Small intestine (tissue), 7 donors: Measurements from ENCODE around the gene ANKRD13B. TPM values are rescaled to one million over a fixed set of nuclear protein-coding genes. Genes with fewer than 3 reads are reported as not detected.

Source experiments
- DNase-seq, 2 donors: peaks; one replicate each; pipeline versions ENCODE4 v3.0.0 to v3.0.0-alpha.2; 2013
- FAIRE-seq: peaks from 2 replicates; lab custom pipeline; 2012; peaks lifted over from hg19 to GRCh38; lab: Jason Lieb, UNC
- H3K27ac ChIP-seq, 3 donors: one replicate each; pipeline ENCODE4 v1.5.1; 2013; ENCODE audit warnings: low read length in 2 of 3, mild to moderate bottlenecking in 2 of 3, control low read depth in 1 of 3, inconsistent platforms in 1 of 3, low read depth in 1 of 3, moderate library complexity in 1 of 3
- H3K27me3 ChIP-seq, 3 donors: one replicate each; pipeline ENCODE4 v1.6.1; 2013; ENCODE audit warnings: low read length in 3 of 3, inconsistent platforms in 1 of 3; ENCODE audit not compliant: control insufficient read depth in 3 of 3, insufficient read depth in 3 of 3
- H3K36me3 ChIP-seq, 3 donors: one replicate each; pipeline ENCODE4 v1.6.1; 2013; ENCODE audit warnings: low read length in 3 of 3, inconsistent platforms in 1 of 3, low read depth in 1 of 3, mild to moderate bottlenecking in 1 of 3, moderate library complexity in 1 of 3; ENCODE audit not compliant: control insufficient read depth in 3 of 3, insufficient read depth in 2 of 3
- H3K4me1 ChIP-seq, 3 donors: one replicate each; pipeline ENCODE4 v1.6.1; 2013; ENCODE audit warnings: low read length in 2 of 3, inconsistent platforms in 1 of 3, low read depth in 1 of 3, mild to moderate bottlenecking in 1 of 3, moderate library complexity in 1 of 3; ENCODE audit not compliant: control insufficient read depth in 3 of 3, insufficient read depth in 2 of 3
- H3K4me3 ChIP-seq, 3 donors: one replicate each; pipeline ENCODE4 v1.5.1; 2013; ENCODE audit warnings: low read length in 3 of 3, control low read depth in 1 of 3, inconsistent platforms in 1 of 3, low read depth in 1 of 3, mild to moderate bottlenecking in 1 of 3, moderate library complexity in 1 of 3
- H3K9me3 ChIP-seq, 2 donors: one replicate each; pipeline ENCODE4 v1.6.1; 2013; ENCODE audit warnings: low read depth in 1 of 2, low read length in 1 of 2; ENCODE audit not compliant: control insufficient read depth in 2 of 2, insufficient read depth in 1 of 2
- WGBS, 3 donors: extraction: QIAGEN DNeasy Blood & Tissue Kit; methylation state at CpG; one replicate each; pipeline ENCODE4 v1.1.7; 2013; 5-methylcytosine and 5-hydroxymethylcytosine counted together
- polyA plus RNA-seq, 4 donors: library from polyadenylated mRNA; stranded (reverse) in 3 of 4; unstranded in 1 of 4; fragments of 200-250 nt in 3 of 4; fragments of 120-200 nt in 1 of 4; gene quantifications; one replicate each; pipeline versions ENCODE4 v1.2.1 to v1.2.3, GENCODE V29; 2013
- donor health status: healthy with polysubstance abuse.
- donor health status: control.
- donor health status: control.
- donor health status: Bipolar disorder and iron deficiency.
- donor health status: healthy.

The ANKRD13B gene
- polyA plus RNA-seq, 4 donors = 2.5 to 4.0 (median 3.0) TPM; not detected in 1

GRCh38 chr17:29608986-29609385, 16.1 kb downstream of the ANKRD13B start:
- WGBS, 3 donors = 86 to 89% (median 87%) methylated on average over 11 to 15 of the region's 15 CpGs
- DNase-seq = no peak
- Histone ChIP-seq H3K27me3 (peaks cover 0 to 22% (median 0%) of the 10 kb centered on the region in 3 donors), H3K9me3 (no peaks in the 10 kb centered on the region), H3K4me3 (no peak overlapping the region), H3K4me1 (peaks cover 2 to 10% (median 3%) of the 10 kb centered on the region in 3 donors), H3K27ac (no peak overlapping the region), H3K36me3 (peaks cover 0 to 8% (median 0%) of the 10 kb centered on the region in 3 donors)
- no peak for FAIRE-seq

GRCh38 chr17:29610395-29610794, 17.5 kb downstream of the ANKRD13B start:
- H3K4me3 ChIP-seq = no peak overlapping the region
- H3K4me1 ChIP-seq = peaks cover 2 to 19% (median 3%) of the 10 kb centered on the region in 3 donors
- no peak for FAIRE-seq
- no peak overlapping the region for H3K27ac ChIP-seq
- H3K27me3 ChIP-seq = peaks cover 0 to 36% (median 0%) of the 10 kb centered on the region in 3 donors
- H3K36me3 ChIP-seq = peaks cover 0 to 8% (median 0%) of the 10 kb centered on the region in 3 donors
- DNase-seq = no peak
- H3K9me3 ChIP-seq = no peaks in the 10 kb centered on the region
- 69 to 85% (median 77%) methylated on average over 3 of the region's 3 CpGs for WGBS, 3 donors

GRCh38 chr17:29611351-29612093, 18.6 kb downstream of the ANKRD13B start:
- DNase-seq (no peak), FAIRE-seq (no peak)
- H3K36me3 ChIP-seq = peaks cover 0 to 8% (median 0%) of the 10 kb centered on the region in 3 donors
- 93 to 97% (median 96%) methylated on average over 11 of the region's 11 CpGs for WGBS, 3 donors
- no peaks in the 10 kb centered on the region for H3K9me3 ChIP-seq
- peaks cover 0 to 47% (median 0%) of the 10 kb centered on the region in 3 donors for H3K27me3 ChIP-seq
- H3K27ac ChIP-seq = no peak overlapping the region
- no peak overlapping the region for H3K4me3 ChIP-seq
- peaks cover 5 to 30% (median 8%) of the 10 kb centered on the region in 3 donors for H3K4me1 ChIP-seq

GRCh38 chr17:29612094-29612403, 19.1 kb downstream of the ANKRD13B start:
- WGBS, 3 donors = 92 to 96% (median 93%) methylated on average over 12 of the region's 12 CpGs
- Histone ChIP-seq H3K4me1 (peaks cover 5 to 35% (median 8%) of the 10 kb centered on the region in 3 donors), H3K27me3 (peaks cover 0 to 52% (median 0%) of the 10 kb centered on the region in 3 donors), H3K27ac (no peak overlapping the region), H3K9me3 (no peaks in the 10 kb centered on the region), H3K36me3 (peaks cover 0 to 8% (median 0%) of the 10 kb centered on the region in 3 donors), H3K4me3 (no peak overlapping the region)
- FAIRE-seq (no peak), DNase-seq (no peak)

GRCh38 chr17:29612404-29613280, 19.7 kb downstream of the ANKRD13B start:
- H3K36me3 ChIP-seq = peaks cover 0 to 8% (median 0%) of the 10 kb centered on the region in 3 donors
- DNase-seq = peak in 1 of 2 donors; percentile 41
- no peak overlapping the region for H3K27ac ChIP-seq
- peaks cover 5 to 41% (median 8%) of the 10 kb centered on the region in 3 donors for H3K4me1 ChIP-seq
- no peak for FAIRE-seq
- H3K4me3 ChIP-seq = peak overlapping the region in 1 of 3 donors; percentile 24
- peaks cover 0 to 58% (median 0%) of the 10 kb centered on the region in 3 donors for H3K27me3 ChIP-seq
- no peaks in the 10 kb centered on the region for H3K9me3 ChIP-seq
- 41 to 57% (median 43%) methylated on average over 60 to 85 of the region's 85 CpGs for WGBS, 3 donors

GRCh38 chr17:29613352-29613837, 20.5 kb downstream of the ANKRD13B start:
- WGBS, 3 donors = 0 to 6% (median 1%) methylated on average over 13 to 50 of the region's 50 CpGs
- peaks cover 5 to 47% (median 8%) of the 10 kb centered on the region in 3 donors for H3K4me1 ChIP-seq
- H3K36me3 ChIP-seq = peaks cover 0 to 8% (median 0%) of the 10 kb centered on the region in 3 donors
- DNase-seq (peak; percentile 87 to 96), FAIRE-seq (no peak)
- H3K27ac ChIP-seq = no peak overlapping the region
- no peaks in the 10 kb centered on the region for H3K9me3 ChIP-seq
- H3K4me3 ChIP-seq = peak overlapping the region in 2 of 3 donors; percentile 11 to 24
- H3K27me3 ChIP-seq = peaks cover 0 to 66% (median 0%) of the 10 kb centered on the region in 3 donors

- Histone ChIP-seq H3K27ac (no peak overlapping the region), H3K9me3 (no peaks in the 10 kb centered on the region), H3K4me1 (peaks cover 5 to 47% (median 8%) of the 10 kb centered on the region in 3 donors), H3K36me3 (peaks cover 0 to 8% (median 0%) of the 10 kb centered on the region in 3 donors), H3K4me3 (peak overlapping the region in 2 of 3 donors; percentile 11 to 24), H3K27me3 (peaks cover 0 to 71% (median 0%) of the 10 kb centered on the region in 3 donors)
- FAIRE-seq (no peak), DNase-seq (no peak)
- WGBS, 3 donors = 15 to 21% (median 16%) methylated on average over 13 of the region's 13 CpGs
These were observed 20.9 kb downstream of the ANKRD13B start for GRCh38 chr17:29613856-29614255.
